DMS114 treated with DMSO at 0.1 percent for 48 hours (cell line): Measurements from ENCODE around the gene TDRD7.
A peak's percentile ranks its signal among the peaks of the same experiment; 100 is the strongest.

Experiments used
- DNase-seq: peaks from one replicate; lab custom pipeline; 2025; ENCODE audit not compliant: unreplicated experiment; lab: John Stamatoyannopoulos, UW

TDRD7 gene

DNA sequence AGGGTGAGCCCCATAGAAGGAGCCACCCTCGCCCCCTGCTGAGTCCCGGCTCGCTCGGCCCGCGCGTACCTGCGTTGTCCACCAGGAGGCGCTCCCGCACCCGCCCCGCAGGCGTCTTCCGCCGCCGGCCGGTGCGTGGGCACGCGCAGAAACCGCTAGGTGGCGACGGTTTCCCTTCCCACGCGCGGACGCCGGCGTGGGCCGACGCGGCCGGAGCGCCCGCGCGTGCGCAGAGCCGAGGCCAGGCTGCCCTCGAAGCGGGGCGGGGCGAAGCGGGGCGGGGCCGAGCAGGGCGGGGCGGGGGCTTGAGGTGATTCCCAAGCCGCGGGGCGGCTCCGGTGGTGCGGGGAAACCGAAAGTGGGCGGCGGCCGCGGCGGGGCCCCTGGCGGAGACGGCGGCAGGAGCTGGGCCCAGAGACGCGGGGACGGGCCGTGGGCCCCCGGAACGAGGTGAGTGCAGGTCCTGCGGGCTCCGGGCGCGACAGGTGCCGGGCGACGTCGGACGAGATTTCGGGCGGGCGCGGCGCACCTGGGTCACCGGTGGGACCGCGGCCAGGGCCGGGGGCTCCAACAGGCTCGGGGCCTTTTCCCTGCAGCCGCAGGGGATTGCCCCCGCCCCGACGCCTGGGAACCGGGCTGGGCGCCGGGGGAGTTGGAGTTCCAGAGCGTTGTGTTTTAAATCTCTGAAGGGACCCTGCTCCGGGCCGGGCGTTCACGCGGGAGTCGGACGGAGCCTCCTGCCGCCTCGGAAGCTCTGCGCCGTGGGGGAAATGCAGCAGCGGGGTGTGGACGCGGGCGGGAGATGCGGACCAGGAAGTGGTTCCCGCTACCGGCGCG lies at the start of gene TDRD7:
Gene TDRD7 (plus strand): TSS at position 308 of the 837 bp plus-strand sequence. CDS start 16,370 bp downstream, outside the sequence.
- DNase-seq, result peak; percentile 21

GRCh38 chr9:97362777-97363545 lies 48.9 kb upstream of the TDRD7 start:
- DNase-seq, result no peak

DNA sequence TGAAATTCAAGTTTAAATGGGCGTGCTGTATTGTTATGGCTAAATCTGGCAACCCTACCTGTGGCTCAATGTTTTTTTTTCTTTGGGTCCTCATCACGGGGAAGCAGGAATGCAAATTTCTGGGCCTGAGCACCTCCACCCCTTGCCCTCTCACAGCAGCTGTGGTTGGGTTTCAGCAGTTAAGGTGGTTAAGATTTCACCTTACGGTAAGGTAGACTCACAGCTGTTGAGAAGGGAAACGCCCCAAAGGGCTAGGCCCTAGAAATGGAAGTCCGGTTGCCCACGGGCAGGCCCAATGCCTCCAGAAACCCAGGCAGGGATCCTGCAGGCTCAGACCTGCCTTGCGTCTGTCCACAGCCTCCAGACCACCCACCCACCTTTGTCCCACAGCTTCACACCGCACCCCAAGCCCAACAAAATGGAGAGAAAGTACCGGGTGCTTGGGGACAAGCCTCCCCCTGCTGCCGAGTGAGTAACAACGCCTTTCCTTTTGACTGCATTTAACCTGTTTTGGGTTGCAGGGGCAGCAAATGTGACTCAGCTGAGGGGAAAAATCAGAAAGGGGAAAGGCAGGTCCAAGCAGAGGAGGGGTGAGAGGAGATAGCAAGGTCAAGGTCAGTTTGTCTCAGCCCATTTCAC lies 48.1 kb upstream of the TDRD7 start:
- no peak for DNase-seq

DNA sequence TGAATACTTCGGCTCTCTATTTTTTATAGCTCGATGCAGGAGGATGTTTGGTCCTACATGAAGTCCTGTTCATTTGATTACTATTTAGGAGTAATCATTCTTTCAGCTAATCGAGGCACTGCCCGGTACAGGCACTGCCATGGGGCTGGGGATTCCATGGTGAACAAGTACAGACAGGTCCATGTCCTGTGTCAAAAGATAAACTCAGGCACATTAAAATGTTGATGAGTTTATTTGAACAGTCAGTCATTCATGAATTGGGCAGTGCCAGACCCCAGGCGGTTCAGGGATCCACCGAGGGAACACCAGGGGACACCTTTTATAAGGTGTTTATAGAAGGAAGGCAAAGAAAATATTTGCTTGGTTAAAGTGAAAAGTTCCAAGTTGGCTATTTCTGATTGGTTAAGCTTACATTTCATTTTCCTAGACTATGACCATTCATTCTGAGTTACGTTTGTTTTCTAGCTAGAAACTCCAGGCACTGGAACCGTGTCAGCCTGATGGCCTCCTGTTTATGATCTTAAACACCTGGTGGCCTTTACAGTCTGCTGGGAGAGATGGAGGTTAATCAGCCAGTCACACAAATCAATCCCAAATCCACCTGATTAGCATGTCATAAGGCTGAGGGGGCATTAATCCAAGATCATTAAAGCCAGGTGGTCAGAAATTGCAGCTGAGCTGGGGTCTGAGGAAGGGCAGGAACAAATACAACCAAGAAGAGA lies 47.0 kb upstream of the TDRD7 start:
- no peak for DNase-seq

GRCh38 chr9:97365634-97366033 lies 46.3 kb upstream of the TDRD7 start:
- DNase-seq, result no peak

DNA sequence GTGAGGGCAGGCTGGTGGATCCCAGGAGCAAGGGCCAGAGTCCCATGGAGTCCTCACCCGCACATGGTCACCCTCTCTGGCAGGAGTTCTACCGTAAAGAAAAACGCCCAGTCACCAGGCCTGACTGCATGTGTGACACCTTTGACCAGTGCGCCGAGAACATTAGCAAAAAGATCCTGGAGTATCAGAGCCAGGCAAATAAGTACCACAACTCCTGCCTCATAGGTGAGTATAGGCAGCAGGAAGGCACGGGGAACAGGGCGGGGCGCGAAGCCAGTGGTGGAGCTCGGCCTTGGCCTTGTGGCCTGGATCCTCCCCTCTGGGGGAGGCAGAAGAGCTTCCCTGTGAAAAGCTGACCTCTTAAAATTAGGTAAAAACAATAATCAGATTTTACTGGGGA lies 45.4 kb upstream of the TDRD7 start:
- DNase-seq, result no peak

- no peak for DNase-seq
Measured at GRCh38 chr9:97366889-97367288, 45.0 kb upstream of the TDRD7 start.

DNA sequence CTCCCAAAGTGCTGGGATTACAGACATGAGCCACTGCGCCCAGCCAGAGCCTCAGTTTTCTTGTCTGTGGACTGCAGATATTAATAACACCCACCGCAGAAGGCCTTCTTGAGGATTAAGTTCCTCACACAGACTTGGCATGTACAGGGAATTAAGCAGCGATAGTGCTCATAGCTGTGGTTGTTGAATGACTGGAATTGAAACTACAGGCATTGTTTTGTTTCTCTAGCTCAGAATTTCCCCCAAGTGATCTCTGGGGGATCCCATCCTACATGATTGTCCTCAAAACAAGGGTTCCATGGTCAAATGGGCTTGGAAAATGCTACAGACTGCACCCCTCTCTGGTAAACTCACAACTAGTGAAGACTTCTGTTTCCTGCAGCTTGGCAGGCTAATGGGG lies 44.2 kb upstream of the TDRD7 start:
- DNase-seq, result no peak

DNA sequence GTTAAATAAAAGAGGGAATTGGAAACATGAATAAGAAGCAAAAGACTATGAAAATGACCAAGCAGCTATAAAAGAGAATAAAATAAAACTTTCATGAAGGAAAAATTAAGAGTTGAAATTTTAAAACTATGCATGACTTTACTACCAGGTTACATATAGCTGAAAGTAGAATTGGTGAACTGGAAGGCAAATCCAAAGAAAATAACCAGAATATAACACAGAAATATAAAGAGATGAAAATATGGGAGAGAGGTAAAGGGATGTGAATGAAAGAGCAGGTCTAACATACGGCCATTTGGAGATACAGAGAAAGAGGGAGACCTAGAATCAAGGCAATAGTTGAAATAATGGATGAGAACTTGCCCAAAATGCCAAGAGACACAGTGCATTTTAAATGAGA lies 42.9 kb upstream of the TDRD7 start:
- DNase-seq, result no peak

DNA sequence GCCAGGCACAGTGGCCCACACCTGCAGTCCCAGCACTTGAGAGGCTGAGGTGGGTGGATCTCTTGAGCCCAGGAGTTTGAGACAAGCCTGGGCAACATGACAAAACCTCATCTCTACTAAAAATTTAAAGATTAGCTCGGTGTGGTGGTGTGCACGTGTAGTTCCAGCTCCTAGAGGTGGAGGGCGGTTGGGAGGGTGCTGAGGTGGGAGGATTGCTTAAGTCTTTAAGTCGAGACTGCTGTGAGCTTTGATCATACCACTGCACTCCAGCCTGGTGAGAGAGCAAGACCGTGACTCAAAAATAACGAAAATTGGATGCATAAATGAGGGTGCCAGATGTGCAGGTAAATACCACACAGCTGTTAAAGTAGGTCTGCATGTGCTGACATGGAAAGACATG lies 39.3 kb upstream of the TDRD7 start:
- DNase-seq, result no peak

DNA sequence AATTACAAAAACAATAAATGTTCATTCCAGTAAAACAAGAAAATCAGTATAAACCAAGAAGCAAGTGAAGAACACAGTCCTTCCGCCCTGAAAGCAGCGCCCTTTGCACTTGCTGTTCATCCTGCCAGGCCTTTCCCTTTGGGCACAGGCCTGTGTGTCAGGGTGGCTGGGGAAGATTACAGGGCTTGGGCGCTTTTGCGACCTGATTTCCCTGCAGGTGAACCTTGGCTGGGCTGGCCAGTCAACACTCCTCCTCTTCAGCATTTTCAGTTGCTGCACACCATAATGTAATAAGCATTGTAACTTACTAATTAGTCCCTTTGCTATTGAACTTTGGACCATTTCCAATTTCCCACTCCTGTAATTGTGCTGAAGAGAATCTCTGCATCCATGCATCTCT lies 38.6 kb upstream of the TDRD7 start:
- no peak for DNase-seq

DNA sequence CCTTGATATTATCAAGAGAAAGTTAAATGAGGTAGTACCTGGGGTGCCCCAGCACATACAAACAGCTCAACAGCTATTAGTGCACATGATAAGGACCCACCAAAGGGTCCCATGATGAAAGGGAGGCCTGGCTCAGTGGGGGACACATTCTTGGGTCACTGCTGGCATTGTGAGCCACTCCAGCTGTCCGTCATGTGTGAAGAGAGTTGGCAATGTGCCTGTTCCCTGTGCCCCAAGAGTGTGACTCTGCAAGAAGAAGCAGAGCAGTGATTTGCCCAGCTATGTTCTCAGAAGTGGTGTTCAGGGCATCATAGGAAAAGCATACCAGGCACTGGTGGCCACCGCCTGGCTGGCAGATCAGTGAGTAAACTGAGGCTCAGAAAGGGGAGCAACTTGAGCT lies 37.1 kb upstream of the TDRD7 start:
- DNase-seq, result no peak

- no peak for DNase-seq
Measured at GRCh38 chr9:97376902-97377301, 35.0 kb upstream of the TDRD7 start.

GRCh38 chr9:97382099-97382718 lies 29.7 kb upstream of the TDRD7 start:
- DNase-seq, result no peak

GRCh38 chr9:97384406-97385262 lies 27.3 kb upstream of the TDRD7 start:
- no peak for DNase-seq

- no peak for DNase-seq
Measured at GRCh38 chr9:97385626-97386264, 26.2 kb upstream of the TDRD7 start.

DNA sequence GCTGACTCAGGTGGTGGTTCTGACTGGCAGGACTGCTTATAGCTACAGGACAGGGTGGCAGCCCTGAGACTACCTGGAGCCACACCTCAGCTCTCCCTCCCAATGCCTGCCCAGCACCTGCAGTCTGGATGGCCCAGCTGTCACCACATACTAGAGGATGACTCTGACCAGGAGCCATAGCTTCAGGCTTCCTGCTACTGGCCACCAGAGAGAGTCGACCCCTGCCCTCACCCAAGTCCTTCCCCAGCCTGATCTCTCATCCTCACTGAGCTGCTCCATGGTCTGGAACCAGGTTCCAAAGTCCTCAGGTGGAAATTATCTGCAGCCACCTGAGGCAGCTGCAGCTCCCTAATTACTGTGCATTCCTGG lies 25.6 kb upstream of the TDRD7 start:
- no peak for DNase-seq

DNA sequence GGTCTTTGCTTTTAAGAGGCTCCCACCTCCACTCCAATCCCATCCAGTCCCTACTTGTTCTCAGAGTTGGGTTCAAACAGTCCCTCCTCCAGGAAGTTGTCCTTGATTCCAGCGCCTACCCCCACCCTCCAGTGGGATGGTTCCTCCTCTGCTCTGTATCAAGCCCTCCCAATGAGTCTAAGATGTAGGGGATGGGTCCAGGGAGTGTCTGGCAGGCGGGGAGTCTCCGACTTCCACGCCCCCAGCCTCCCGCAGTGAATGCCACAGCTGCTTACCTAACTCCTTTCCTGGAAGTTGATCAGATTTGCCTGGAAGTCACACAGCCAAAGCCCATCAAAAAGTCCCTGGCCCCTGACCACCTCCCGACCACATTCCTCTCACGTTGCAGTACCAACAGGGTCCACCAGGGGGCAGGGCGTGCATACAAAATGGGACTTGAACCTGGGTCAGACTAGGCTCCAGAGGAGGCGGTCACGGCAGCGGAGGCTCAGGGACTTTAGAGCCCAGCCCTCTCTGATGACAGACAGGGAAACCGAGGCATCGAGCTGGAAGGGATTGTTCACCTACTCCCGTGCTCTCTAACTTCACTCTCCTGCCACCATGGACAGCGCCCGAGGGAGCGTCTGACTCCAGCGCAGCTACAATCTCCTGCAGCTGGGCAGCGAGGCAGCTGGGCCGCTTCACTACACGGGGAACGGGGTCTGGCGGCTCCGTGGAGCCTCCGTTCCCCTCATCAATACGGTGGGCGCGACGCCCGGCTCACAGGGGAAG lies 25.0 kb upstream of the TDRD7 start:
- peak; percentile 9 for DNase-seq

- DNase-seq, result no peak
Measured at GRCh38 chr9:97387504-97387886, 24.4 kb upstream of the TDRD7 start.
